ENCODE results near the gene LRRC4.

DNA sequence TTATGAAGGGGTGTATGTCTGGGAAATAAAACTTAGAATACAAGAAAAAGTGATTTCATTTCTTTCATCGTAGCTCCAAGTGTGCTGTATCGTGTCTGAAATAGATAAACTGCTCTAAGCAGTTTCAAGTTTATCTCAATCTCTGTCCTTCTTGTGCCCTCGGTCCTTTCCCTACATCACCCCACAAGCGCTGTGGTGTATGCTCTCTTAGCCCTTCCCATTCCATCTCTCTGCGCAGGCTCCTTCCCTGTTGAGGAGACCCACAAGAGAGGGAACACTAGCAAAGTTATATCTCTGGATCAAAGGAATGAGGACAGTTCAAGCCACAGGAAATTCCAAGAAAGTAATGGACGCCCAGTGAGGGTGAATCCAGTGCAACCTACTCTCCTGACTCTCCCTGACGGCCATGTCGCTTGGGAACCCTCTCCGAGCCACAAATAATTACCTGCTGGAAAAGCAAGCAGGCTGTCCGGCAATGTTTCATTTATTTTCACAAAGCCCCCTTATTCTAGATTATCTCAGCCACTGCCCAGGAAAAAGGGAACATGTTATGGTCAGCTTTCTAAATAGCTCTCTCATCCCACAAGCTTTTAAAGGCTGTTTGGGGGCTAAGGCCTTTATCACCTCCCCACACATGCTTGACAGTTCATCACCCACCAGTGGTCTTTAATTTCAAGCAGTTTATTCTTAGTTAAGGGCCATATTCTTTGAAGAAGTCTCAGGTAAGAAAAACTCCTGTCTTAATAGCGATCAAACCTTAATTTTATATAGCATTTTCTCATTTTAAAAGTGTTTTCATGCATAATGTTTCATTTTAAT lies 34.8 kb downstream of the LRRC4 start:
- TF ChIP-seq EZH2 (IDR thresholded peaks at IDR 0.05; ENCODE audit: insufficient read depth, poor library complexity, severe bottlenecking) (no peak), EZH2phosphoT487 (IDR thresholded peaks at IDR 0.05; ENCODE audit: insufficient read depth, low read depth) (no peak)

Data from GM23248 (cell line).